Stomach (tissue), 9 donors: ENCODE results near the gene VAMP8. TPM values are rescaled to one million over a fixed set of nuclear protein-coding genes. Genes with fewer than 3 reads are reported as not detected.
A peak's percentile ranks its signal among the peaks of the same experiment; 100 is the strongest.
"Not testable (repeated sequence)": the region's sequence is repeated elsewhere in the genome, so short reads cannot be mapped to it uniquely, and the experiment has no call there.

Experiments used
- DNase-seq, 2 donors: peaks; one replicate each; pipeline versions ENCODE4 v3.0.0 to v3.0.0-alpha.2; 2013 to 2019
- H3K27ac ChIP-seq, 5 donors: fragments of 200-600 bp in 4 of 5; sonication (generic) in 4 of 5; one replicate each; pipeline ENCODE4 v1.5.1; 2013 to 2019; ENCODE audit warnings: mild to moderate bottlenecking in 1 of 5, moderate library complexity in 1 of 5
- H3K27me3 ChIP-seq, 3 donors: fragments of 200-600 bp; sonication (generic); one replicate each; pipeline ENCODE4 v1.5.1; 2017 to 2019; ENCODE audit warnings: mixed run types in 1 of 3
- H3K36me3 ChIP-seq, 4 donors: fragments of 200-600 bp; sonication (generic); 1 replicate in 3 of 4; 2 replicates in 1 of 4; pipeline ENCODE4 v1.5.1; 2016 to 2019
- H3K4me1 ChIP-seq, 4 donors: fragments of 200-600 bp; sonication (generic); one replicate each; pipeline ENCODE4 v1.5.1; 2016 to 2019
- H3K4me3 ChIP-seq, 4 donors: fragments of 200-600 bp; sonication (generic) in 3 of 4; one replicate each; pipeline ENCODE4 v1.5.1; 2016 to 2019; ENCODE audit warnings: mild to moderate bottlenecking in 1 of 4
- H3K9me3 ChIP-seq, 4 donors: fragments of 200-600 bp; sonication (generic); one replicate each; pipeline ENCODE4 v1.5.1; 2016 to 2019
- CTCF ChIP-seq, 7 experiments: fragments of 450-650 bp in 4 of 7; fragments of 200-600 bp in 3 of 7; sonication (generic) in 3 of 7; IDR thresholded peaks; one replicate each; pipeline ENCODE4 v1.5.1; 2016 to 2019; ENCODE audit warnings: antibody characterized with exemption in 7 of 7, control low read depth in 2 of 7, mild to moderate bottlenecking in 1 of 7
- EP300 ChIP-seq: sonication (generic); formaldehyde crosslinking; IDR thresholded peaks from one replicate; pipeline ENCODE4 v1.6.1; 2017; ENCODE audit warnings: antibody characterized with exemption
- POLR2A ChIP-seq, 4 donors: fragments of 450-650 bp; IDR thresholded peaks; one replicate each; pipeline ENCODE4 v1.6.1; 2016; ENCODE audit warnings: antibody characterized with exemption in 4 of 4, control low read depth in 2 of 4, mild to moderate bottlenecking in 1 of 4, moderate library complexity in 1 of 4
- POLR2AphosphoS5 ChIP-seq, 3 donors: sonication (generic); formaldehyde crosslinking; IDR thresholded peaks; one replicate each; pipeline ENCODE4 v1.6.1; 2016; ENCODE audit warnings: antibody characterized with exemption in 3 of 3
- whole genome bisulfite sequencing, 5 donors: extraction: QIAGEN DNeasy Blood & Tissue Kit in 3 of 5; methylation state at CpG; one replicate each; pipeline versions ENCODE4 v1.1.5 to v1.1.7; 2013 to 2018; 5-methylcytosine and 5-hydroxymethylcytosine counted together
- intact Hi-C: fragments of 100-400 bp; cut with DNase I; formaldehyde crosslinking; loops from one replicate; pipeline ENCODE4 v1.15.1; 2023; ENCODE audit warnings: low total_unique reads
- polyA plus RNA-seq, 3 donors: library from polyadenylated mRNA; stranded (reverse); fragments of 200-250 nt; gene quantifications; one replicate each; pipeline ENCODE4 v1.2.3, GENCODE V29; 2013
- total RNA-seq, 5 donors: library from RNA; depleted of rRNA; stranded (reverse); fragments of >200 nt; gene quantifications; one replicate each; pipeline versions ENCODE4 v1.1.0 to v1.2.3, GENCODE V29; 2014 to 2016
- donor health status: healthy with polysubstance abuse.
- donor health status: Bipolar disorder and iron deficiency.
- donor health status: healthy.

VAMP8 gene
- total and polyA plus RNA-seq, 8 donors: 2.2 to 568 (median 191) TPM; not detected in 1

GRCh38 chr2:85600951-85601770, 23.8 kb downstream of the VAMP8 start:
- Histone ChIP-seq H3K27ac (peak overlapping the region; percentile 83 to 94 (median 88)), H3K36me3 (peaks cover 14 to 46% (median 41%) of the 10 kb centered on the region in 4 donors), H3K27me3 (no peaks in the 10 kb centered on the region), H3K4me3 (peak overlapping the region; percentile 63 to 83 (median 82)), H3K4me1 (peaks cover 47 to 89% (median 82%) of the 10 kb centered on the region in 4 donors), H3K9me3 (no peaks in the 10 kb centered on the region)
- TF ChIP-seq POLR2A (IDR thresholded peaks at IDR 0.05): no peak
- TF ChIP-seq POLR2AphosphoS5 (IDR thresholded peaks at IDR 0.05): no peak
- TF ChIP-seq EP300: no peak
- TF ChIP-seq CTCF (IDR thresholded peaks at IDR 0.05): no peak
- WGBS, 5 donors: 66 to 78% (median 71%) methylated on average over 5 to 6 of the region's 6 CpGs
- no peak for DNase-seq
- intact Hi-C loops: no loop called here

GRCh38 chr2:85601771-85602475, 24.5 kb downstream of the VAMP8 start:
- 3 to 7% (median 4%) methylated on average over 18 to 36 of the region's 36 CpGs for WGBS, 5 donors
- Histone ChIP-seq H3K9me3 (no peaks in the 10 kb centered on the region), H3K4me1 (peaks cover 46 to 89% (median 81%) of the 10 kb centered on the region in 4 donors), H3K36me3 (peaks cover 14 to 46% (median 38%) of the 10 kb centered on the region in 4 donors), H3K27me3 (no peaks in the 10 kb centered on the region), H3K4me3 (peak overlapping the region; percentile 63 to 83 (median 82)), H3K27ac (peak overlapping the region; percentile 83 to 94 (median 88))
- TF ChIP-seq CTCF (IDR thresholded peaks at IDR 0.05) (peak in 1 of 7 experiments; percentile 2), POLR2AphosphoS5 (IDR thresholded peaks at IDR 0.05) (no peak)
- intact Hi-C loops: no loop called here
- DNase-seq: peak; percentile 71 to 76

- peak; percentile 75 to 77 (median 76) for TF ChIP-seq POLR2AphosphoS5 (IDR thresholded peaks at IDR 0.05)
- TF ChIP-seq CTCF (IDR thresholded peaks at IDR 0.05): peak in 4 of 7 experiments; percentile 18 to 53 (median 32)
- TF ChIP-seq EP300: no peak
- intact Hi-C loops: no loop called here
- H3K36me3 ChIP-seq: peaks cover 10 to 46% (median 34%) of the 10 kb centered on the region in 4 donors
- no peaks in the 10 kb centered on the region for H3K27me3 ChIP-seq
- WGBS, 5 donors: 0 to 1% (median 1%) methylated on average over 9 to 73 of the region's 73 CpGs
- peaks cover 51 to 89% (median 79%) of the 10 kb centered on the region in 4 donors for H3K4me1 ChIP-seq
- peak within 1 kb of the TSS; percentile 63 to 83 (median 82) for H3K4me3 ChIP-seq
- H3K27ac ChIP-seq: peak within 1 kb of the TSS; percentile 83 to 94 (median 88)
- peak; percentile 96 to 98 for DNase-seq
- no peaks in the 10 kb centered on the region for H3K9me3 ChIP-seq
Observed at GRCh38 chr2:85602476-85603234, 25.3 kb downstream of the VAMP8 start, which contains the start of gene TMEM150A. Gene TMEM150A (minus strand): TSS chr2:85602698. CDS start chr2:85601948, 750 bp downstream.

- peak overlapping the region in 4 of 5 donors; percentile 83 to 94 (median 90) for H3K27ac ChIP-seq
- 72 to 83% (median 74%) methylated on average over 3 of the region's 3 CpGs for WGBS, 5 donors
- H3K4me1 ChIP-seq: peaks cover 58 to 90% (median 81%) of the 10 kb centered on the region in 4 donors
- H3K36me3 ChIP-seq: peaks cover 11 to 46% (median 32%) of the 10 kb centered on the region in 4 donors
- peak overlapping the region; percentile 63 to 83 (median 82) for H3K4me3 ChIP-seq
- H3K9me3 ChIP-seq, DNase-seq, intact Hi-C loops, H3K27me3 ChIP-seq: not testable (repeated sequence)
Observed at GRCh38 chr2:85604133-85604444, 26.7 kb downstream of the VAMP8 start.
